Keratinocyte (primary cell): ENCODE measurements around the gene KCNQ2.

Source experiments
- CTCF ChIP-seq, 3 experiments: IDR thresholded peaks in 1 of 3; conservative IDR thresholded peaks in 1 of 3; optimal IDR thresholded peaks in 1 of 3; 2 replicates in 2 of 3; 3 replicates in 1 of 3; pipeline versions ENCODE3 to v1.5.1; 2011; ENCODE audit warnings: low read length in 3 of 3, mild to moderate bottlenecking in 3 of 3, moderate library complexity in 2 of 3, control low read depth in 1 of 3, inconsistent platforms in 1 of 3; ENCODE audit not compliant: insufficient read depth in 2 of 3; ENCODE audit errors: extremely low read depth in 1 of 3
- EZH2 ChIP-seq: IDR thresholded peaks from one replicate; pipeline ENCODE4 v1.6.1; 2012; ENCODE audit warnings: inconsistent platforms, mild to moderate bottlenecking, low read length, moderate library complexity

- TF ChIP-seq CTCF (optimal IDR thresholded peaks at IDR 0.05 in 1 of 3, IDR thresholded peaks at IDR 0.05 in 1 of 3, conservative IDR thresholded peaks at IDR 0.05 in 1 of 3; ENCODE audit: extremely low read depth in 1 of 3, insufficient read depth in 2 of 3, low read length in 3 of 3) (no peak), EZH2 (no peak)
Measured at GRCh38 chr20:63420359-63421093, 51.9 kb downstream of the KCNQ2 start.
